ENCODE measurements around the gene BBS12.

BBS12 gene

DNA sequence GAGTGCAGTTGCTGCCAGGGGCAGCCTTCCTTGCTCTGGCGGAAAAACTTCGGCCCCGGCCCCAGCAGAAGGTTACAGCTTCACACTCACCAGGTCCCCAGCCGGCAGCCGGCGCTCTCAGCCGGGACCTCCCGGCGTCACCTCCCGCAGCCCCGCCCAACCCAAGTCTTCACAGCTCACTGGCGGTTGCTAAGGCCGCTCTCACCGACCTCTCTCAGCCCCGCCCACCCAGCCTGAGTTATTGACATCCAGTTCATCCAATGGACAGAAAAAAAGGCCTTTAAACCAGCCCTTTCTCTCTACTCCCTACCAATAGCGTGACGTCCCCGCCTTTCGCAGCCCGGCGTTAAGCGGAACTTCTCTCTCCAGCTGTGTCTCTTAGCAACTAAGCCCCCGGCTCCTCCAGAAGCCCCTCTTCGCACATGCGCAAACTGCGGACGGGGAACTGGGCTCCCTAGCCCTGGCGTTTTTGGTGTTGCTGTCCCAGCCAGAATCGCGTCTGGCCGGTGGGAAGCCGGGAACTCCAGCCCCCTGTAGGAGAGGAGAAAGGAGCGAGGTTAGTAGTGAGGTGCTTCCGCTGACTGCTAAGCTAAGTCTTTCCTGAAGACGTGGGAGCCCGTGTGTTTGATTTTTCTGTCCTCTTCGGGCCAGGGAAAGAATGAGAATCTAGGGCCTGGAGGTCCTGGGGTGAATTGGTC, at the start of gene BBS12:
TSS of gene BBS12 (plus strand) at position 376 of the 698 bp plus-strand sequence. CDS start 9,189 bp downstream, outside the sequence.
- peak; percentile 95 to 99 for DNase-seq

- DNase-seq, result no peak
These were observed 45.8 kb upstream of the BBS12 start for GRCh38 chr4:122686691-122687090.

DNA sequence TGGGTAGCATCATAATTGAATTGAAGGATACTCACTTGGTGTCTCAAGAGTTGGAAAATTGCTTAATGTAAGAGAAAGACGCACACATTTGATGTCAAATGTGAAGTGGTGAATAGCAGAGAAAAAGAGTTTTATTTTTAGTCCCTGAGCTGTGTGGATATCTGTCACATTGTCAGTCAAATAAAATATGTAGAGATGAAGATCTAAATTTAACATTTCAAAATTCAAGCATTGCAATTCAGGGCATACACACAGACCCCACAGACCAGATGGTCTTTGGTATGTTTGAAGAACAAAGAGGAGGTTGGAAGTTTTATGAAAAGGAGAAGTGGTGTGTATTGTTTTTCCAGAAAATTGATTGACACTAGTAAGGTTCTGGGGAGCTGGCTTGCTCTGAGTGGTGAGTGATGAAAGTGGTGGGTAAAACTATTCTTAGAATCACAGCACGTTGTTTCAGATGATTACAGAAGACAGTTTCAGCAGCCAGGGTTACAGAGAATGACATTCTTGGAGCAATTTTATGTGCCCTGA, 44.9 kb upstream of the BBS12 start:
- DNase-seq, result no peak

DNA sequence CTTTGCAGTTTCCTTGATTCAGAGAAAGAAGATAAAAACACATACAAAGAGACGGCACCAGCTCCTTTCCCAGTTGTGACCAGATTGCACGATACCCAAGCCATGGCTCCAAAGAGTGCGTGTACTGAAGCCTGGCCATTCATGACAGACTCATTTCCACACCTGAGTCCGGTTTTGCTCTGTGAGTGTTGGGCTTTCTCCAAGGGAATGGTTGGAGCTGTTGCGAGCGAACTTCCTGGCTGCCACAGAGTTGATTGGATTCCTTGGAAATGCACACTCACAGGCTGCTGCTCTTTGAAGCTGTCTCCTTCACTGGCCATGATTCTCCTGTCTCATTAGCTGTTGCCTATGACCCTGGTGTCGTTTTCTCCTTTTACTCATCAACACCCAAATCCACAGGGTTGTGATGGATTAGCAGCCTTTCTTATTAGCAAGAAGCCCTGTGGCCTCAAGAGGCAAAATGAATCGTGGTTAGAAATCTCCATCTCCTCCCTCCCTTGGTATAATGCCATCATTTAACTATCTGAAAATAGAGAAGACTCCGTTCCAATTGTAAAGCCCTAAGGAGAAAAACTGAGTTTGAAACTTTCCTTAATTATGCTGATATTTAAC, 43.9 kb upstream of the BBS12 start:
- no peak for DNase-seq

DNA sequence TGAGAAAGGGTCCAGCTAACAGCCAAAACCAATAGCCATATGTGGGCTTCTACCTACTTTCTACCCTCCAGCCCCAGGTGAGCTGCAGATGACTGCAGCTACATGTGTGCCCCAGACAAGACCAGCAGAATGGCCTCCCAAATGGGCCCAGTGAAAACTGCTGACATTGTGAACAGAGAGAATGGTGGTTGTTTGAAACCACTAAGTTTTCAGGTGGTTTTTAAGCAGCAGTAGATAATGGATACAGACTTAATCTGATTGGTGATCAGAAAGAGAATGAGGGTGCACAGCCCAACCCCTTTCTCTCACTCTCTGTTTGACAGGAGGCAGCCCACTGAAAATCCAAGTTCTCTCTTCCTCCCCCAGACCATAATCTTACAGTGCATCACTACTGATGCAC, 42.5 kb upstream of the BBS12 start:
- DNase-seq, result no peak

- no peak for DNase-seq
These were observed 40.5 kb upstream of the BBS12 start for GRCh38 chr4:122691988-122692387.

DNA sequence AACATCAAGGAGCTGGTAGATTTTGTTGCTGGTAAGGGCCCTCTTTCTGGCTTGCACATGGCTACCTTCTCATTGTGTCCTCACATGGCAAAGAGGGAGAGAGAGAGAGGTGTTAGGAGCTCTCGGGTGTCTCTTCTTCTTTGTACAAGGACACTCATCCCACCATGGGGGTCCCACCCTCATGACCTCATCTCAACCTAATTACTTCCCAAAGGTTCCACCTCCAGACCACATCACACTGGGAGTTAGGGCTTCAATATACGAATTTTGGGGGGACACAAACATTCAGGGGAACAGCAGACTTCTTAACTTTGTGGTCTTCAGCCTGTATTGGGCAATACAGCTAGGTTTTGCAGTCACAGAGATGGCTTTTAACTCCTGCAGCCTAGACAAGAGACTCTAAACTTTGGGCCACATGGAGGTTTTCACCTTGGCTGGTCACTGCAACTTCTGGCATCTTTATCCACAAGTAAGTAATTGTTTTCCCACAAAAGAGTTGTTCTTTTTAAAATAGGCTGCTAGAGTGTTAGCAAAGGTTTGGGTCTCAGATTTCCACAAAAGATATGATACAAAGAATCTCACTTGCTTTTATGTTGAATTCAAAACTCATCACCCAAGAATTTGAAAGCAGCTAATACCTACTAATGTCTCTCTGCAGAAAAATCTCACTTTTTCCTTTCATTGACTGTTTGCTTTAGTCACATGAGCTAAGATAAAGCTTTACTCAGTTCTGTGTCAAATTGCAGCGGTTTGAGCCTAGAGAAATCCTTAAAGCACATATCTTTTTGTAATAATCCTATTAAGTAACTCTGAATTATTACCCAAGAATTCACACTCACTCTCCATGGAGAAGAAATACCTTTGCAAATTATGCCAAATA, 39.6 kb upstream of the BBS12 start:
- DNase-seq, result no peak

GRCh38 chr4:122695226-122695625, 37.3 kb upstream of the BBS12 start:
- DNase-seq, result no peak

- DNase-seq, result no peak
These were observed 32.3 kb upstream of the BBS12 start for GRCh38 chr4:122700178-122700725.

DNA sequence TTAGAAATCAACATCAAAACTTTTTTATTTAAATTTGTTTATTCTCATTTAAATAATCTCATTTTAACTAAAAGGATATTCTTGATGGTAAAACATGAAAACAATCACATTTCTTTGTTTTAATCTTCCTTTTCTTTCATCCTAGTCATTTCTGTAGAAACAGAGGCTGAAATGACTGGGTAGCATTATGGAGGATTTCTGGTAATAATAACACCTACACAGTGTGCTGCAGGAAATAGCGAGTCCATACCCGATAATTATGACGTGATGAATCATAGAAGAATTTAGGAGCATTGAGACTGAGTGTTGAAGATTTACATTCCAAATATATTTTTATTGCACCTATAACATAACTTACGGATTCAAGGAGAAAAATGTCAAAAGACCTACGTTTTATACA, 31.4 kb upstream of the BBS12 start:
- DNase-seq, result no peak

DNA sequence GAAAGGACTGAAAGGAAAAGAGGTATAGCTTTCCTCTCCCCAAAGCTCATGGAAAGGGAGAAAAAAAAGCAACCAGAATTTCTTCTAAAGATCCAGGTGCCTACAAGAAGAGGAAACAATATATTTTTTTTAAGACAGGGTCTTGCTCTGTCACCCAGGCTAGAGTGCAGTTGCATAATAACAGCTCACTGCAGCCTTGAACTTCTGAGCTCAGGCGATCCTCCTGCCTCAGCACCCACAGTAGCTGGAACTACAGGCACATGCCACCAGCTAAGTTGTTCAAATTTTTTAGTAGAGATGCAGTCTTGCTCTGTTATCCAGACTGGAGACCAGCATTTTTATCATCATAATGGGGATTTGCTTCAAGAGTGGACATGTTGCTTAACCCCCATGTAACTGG, 30.5 kb upstream of the BBS12 start:
- no peak for DNase-seq

DNA sequence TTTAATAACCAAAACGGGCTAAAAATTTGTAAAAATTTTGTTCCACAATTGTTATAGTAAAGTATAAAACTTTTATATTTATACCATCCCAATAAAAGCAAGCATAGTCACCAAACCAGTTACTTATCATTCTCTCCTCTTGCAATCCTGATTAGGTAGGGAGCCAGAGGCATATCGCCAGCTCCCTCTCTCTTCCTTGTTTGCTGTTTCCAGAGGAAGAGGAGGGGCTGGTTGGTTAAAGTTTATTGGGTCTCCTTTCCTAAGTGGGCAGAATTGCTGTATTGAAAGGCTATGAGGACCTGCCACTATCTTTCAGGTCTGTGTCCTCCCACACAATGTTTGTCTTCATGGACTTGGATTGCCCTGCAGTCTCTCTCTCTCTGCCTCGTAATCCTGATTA, 29.6 kb upstream of the BBS12 start:
- no peak for DNase-seq

GRCh38 chr4:122703868-122704267, 28.6 kb upstream of the BBS12 start:
- no peak for DNase-seq

GRCh38 chr4:122705009-122705408, 27.5 kb upstream of the BBS12 start:
- DNase-seq, result no peak

DNA sequence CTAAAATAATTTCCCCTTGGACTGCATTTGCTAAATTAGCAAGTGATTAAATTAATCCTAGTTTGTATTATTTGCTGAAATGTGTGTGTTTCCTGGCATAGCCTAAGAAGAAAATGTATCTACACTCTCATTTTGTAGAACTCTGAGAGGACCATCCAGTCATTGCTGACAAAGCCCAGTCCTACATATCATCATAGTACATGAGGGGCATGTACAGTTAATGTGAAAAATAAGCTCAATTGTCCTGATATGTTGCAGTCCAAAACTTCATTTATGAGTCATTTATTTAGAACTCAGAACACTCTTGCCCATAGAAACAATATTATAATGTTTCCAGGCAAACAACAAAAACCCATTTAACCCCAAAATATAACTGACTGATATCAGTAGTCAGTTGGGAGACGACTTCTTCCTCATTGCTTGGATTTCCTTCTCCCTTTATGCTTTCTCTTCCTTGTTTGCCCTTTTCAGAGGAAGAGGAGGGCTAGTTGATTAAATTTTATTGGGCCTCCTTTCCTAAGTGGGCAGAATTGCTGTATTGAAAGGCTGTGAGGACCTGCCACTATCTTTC, 26.9 kb upstream of the BBS12 start:
- no peak for DNase-seq

DNA sequence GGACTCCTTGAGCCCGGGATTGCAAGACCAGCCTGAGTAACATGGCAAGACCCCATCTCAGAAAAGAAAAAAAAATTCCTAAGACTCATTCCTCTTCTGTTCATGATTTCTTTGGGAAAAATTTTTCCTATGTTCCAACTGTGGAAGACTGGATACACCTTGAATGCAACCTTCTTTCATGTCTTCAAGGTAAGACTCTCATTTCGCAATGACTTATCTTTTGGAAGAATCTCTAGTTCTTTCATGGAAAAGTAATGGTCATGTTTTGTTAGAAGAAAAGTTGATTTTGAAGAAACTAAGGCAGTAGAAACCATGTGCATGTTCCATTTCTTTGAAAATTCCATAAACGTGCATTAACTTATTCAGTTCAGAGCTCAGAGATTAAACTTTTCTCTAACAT, 26.0 kb upstream of the BBS12 start:
- DNase-seq, result no peak

DNA sequence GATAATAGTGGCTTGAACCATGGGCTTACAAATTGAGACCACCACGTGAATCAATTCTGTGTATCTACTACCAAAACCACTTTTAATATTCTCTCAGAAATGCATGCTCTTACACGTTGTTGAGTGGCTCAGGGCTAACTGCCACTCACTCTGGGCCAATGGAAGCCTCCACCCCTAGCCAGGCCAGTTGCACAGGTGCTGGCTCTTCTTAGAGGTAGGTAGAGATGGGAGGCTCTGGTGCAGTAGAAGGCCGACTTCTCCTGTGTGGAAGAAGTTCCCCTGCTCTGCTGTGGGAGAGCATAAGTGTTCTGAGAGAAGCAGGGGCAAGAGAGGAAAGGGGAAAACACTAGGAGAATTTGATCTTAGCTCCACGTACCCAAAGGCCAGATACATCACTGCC, 25.0 kb upstream of the BBS12 start:
- DNase-seq, result no peak

GRCh38 chr4:122709236-122709635, 23.3 kb upstream of the BBS12 start:
- no peak for DNase-seq

DNA sequence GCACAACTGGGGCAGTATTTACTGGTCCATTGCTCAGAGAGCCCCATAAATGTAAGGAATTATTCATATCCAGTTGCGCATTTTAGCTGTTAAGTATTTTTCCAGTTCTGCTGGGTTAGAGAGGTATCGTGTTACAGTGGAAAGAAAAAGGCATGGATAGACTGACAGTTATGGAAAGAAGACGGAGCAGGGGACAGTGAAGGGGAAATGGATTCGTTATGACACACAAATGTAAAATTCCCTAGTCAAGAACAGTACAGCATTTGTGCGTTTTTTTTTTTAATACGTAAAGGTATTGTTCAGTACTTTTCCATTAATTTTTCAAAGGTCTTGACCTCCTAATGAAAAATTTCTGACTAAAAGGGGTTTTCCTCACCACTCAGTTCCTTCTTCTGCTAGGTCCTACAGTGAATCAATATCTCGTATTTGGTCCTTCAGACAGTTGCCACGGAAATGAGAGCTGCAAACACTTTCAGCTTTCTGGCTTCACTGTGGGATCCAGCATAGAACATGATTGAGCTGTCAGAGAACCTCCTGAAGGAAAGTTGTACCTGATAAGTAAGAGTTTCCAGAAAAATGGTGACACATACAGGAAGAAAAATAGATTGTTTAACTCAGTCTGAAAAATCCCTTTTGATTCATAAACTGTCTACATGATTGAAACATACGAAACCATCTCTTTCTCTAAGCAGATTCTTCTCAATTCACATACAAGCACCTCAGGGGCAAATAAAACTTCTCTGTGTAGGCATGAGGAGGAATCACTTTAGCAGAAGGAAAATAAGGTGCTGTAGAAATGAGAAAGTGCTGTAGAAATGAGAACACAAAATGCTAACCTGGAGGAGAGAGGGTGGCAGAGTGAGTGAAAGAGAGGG, 21.8 kb upstream of the BBS12 start:
- DNase-seq, result peak in 1 of 2 experiments; percentile 31

DNA sequence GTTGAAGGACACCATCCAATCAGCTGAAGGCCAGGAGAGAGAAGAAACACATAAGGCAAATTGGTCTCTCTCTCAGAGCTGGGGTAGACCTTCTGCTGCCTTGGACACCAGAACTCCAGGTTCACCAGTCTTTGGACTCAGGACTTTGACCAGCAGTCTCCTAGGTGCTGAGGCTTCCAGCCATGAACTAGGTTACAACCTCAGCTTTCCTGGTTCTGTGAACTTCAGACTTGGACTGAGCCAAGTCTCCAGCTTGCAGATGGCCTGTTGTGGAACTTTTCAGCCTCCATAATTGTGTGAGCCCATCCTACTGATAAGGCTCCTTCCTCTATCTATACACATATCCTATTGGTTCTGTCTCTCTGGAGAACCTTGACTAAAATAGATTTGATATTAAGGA, 20.6 kb upstream of the BBS12 start:
- no peak for DNase-seq

DNA sequence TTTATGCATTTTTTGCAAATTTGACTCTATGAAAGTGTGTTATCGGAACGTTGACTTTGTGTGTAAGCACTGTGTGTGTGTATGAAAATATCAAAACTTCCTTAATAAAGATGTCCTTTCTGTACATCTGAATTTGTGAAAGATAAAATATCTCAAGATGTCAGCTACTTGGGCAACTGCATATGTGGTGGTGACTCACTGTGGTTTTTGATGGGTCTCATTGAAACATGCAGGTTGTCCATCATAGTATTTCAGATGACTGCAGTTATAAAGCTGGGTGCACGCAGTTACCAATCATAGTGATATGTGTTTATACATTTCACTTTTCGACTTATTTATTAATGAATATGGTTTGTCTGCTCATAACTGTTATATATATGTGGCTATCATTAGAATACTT, 19.7 kb upstream of the BBS12 start:
- DNase-seq, result no peak

DNA sequence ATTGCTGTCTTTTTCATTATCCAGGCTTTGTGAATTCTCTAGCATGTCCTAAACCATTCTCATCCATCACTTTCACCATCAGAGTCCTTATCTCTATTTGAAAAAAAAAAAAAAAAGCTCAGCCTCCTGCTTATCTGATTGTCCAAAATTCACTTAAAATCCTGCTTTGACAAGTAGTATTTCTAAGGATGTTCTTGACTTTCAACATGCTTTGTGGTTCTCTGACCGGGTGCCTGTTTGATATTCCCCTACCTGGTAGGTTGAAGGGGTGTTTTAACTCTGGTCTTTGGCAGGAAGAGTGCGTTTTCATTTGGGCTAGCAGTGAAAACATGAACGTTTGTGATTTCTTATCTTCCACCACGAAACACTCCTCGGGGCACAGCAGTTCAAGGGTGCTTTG, 17.3 kb upstream of the BBS12 start:
- DNase-seq, result no peak

Measured in stimulated activated CD4-positive, alpha-beta T cell treated with anti-CD3 and anti-CD28 coated beads, Interleukin-4, amount 100 ng/mL, for 4 hours (primary cell).